GM18868 (cell line): ENCODE results near the gene AKAP13.
"Not testable (repeated sequence)": the region's sequence is repeated elsewhere in the genome, so short reads cannot be mapped to it uniquely, and the experiment has no call there.

Experiments
- ATAC-seq: cut with Tn5 transposase; IDR thresholded peaks from one replicate; pipeline ENCODE4 v1.9.1; 2021; ENCODE audit warnings: mild to moderate bottlenecking, moderate library complexity; ENCODE audit not compliant: unreplicated experiment

AKAP13 gene

GRCh38 chr15:85430406-85431204 is 50.2 kb downstream of the AKAP13 start:
- peak; percentile 100 for ATAC-seq

- no peak for ATAC-seq
Observed at GRCh38 chr15:85439996-85440395, 59.6 kb downstream of the AKAP13 start.

GRCh38 chr15:85440451-85440850 is 60.0 kb downstream of the AKAP13 start:
- peak; percentile 45 for ATAC-seq

- not testable (repeated sequence) for ATAC-seq
Observed at GRCh38 chr15:85441854-85442253, 61.5 kb downstream of the AKAP13 start.

GRCh38 chr15:85443046-85443445 is 62.6 kb downstream of the AKAP13 start:
- peak; percentile 58 for ATAC-seq

- ATAC-seq: peak; percentile 82
Observed at GRCh38 chr15:85443593-85444087, 63.2 kb downstream of the AKAP13 start.

GRCh38 chr15:85444122-85444745 is 63.8 kb downstream of the AKAP13 start:
- ATAC-seq: no peak

GRCh38 chr15:85445361-85445760 is 65.0 kb downstream of the AKAP13 start:
- no peak for ATAC-seq

GRCh38 chr15:85451099-85451700 is 70.8 kb downstream of the AKAP13 start:
- ATAC-seq: no peak

- peak; percentile 45 for ATAC-seq
Observed at GRCh38 chr15:85452436-85452835, 72.0 kb downstream of the AKAP13 start.

- ATAC-seq: no peak
Observed at GRCh38 chr15:85453144-85453872, 72.9 kb downstream of the AKAP13 start.

GRCh38 chr15:85454403-85454802 is 74.0 kb downstream of the AKAP13 start:
- ATAC-seq: no peak

GRCh38 chr15:85455891-85456290 is 75.5 kb downstream of the AKAP13 start:
- no peak for ATAC-seq

GRCh38 chr15:85456798-85457197 is 76.4 kb downstream of the AKAP13 start:
- peak; percentile 54 for ATAC-seq

GRCh38 chr15:85457392-85457968 is 77.1 kb downstream of the AKAP13 start:
- ATAC-seq: peak; percentile 43

GRCh38 chr15:85458764-85459163 is 78.4 kb downstream of the AKAP13 start:
- no peak for ATAC-seq

- no peak for ATAC-seq
Observed at GRCh38 chr15:85462029-85462428, 81.6 kb downstream of the AKAP13 start.

- ATAC-seq: no peak
Observed at GRCh38 chr15:85463276-85463892, 83.0 kb downstream of the AKAP13 start.

GRCh38 chr15:85463976-85464375 is 83.6 kb downstream of the AKAP13 start:
- ATAC-seq: no peak

GRCh38 chr15:85464471-85464870 is 84.1 kb downstream of the AKAP13 start:
- ATAC-seq: no peak
